Ramos (cell line): ENCODE results near the gene TTC32.

Source experiments
- in situ Hi-C: fragments of 300-500 bp; cut with MboI; formaldehyde crosslinking; loops from one replicate; pipeline ENCODE4 v1.14.3; 2022; ENCODE audit warnings: low sequenced_read_pairs; ENCODE audit not compliant: unreplicated experiment

TTC32 gene

DNA sequence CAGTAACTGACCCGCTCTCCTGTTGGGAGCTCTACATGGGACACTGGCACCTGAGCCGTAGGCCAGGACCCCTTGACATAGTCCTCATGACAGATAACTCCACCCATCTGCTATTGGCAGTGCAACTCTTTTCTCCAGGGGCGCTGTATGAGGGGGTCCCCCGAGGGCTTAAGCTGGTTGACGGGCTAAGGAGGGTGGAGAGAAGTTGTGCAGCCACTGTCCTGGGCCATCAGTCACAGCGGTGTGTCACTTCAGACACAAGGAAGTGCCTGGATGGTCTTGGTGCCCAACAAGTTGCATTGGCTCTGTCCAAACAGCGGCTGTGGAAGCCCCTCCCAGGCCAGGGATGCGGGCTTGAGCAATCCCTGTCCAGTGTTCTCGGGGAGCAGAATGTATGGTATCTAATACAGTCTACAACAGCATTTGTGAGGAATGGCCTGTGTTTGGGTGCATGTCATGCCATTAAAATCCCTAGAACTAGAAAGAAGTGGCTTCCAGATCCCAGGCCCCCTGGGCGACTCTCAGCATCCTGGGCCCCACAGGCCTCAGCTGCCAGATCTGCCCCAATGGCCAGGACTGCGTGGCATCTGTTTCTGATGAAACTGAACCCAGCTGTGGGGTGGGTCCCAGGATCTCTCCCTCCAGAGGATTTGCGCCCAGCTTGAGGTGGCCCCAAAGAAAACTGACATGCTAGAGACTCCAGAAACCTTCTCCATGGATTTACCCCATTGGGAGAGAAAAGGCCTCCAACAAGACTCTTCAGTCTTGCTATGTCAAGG lies 23.3 kb downstream of the TTC32 start:
- in situ Hi-C loops, result no loop called here

DNA sequence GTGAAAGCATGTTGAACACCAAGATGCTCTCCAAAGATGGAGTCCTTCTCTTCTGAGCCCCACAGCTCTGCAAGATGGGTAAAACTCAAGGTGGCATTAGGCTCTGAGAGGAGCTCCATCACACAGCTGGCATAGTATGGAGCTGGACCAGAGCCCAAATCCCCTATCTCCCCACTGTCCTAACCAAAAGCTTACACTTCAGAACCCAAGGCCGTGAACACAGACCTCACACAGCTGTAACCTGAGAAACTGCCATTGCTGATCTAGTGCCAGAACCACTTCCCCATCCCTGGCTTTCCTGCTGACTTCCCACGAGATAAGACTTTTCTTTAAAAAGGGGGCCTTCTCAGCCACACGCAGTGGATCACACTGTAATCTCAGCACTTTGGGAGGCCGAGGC lies 25.0 kb downstream of the TTC32 start:
- in situ Hi-C loops, result no loop called here

DNA sequence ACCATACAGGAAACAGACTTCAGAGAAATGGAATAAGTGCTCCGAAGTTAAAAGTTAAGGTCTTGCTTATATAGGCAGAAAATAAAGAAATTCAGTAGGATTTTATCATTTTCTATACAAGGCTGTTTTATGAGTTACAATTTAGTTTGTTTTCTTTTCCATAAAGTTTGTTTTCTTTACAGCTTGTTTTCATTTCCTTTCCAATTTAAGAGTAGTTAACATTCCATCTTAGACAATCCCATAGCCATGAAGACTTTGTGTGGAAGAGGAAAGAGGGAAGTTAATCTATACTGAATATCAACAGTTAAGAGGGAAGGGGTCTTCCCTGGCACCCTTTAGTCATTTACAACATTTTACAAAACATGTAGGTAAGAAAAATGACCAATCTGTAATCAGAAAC lies 26.5 kb downstream of the TTC32 start:
- in situ Hi-C loops, result no loop called here

DNA sequence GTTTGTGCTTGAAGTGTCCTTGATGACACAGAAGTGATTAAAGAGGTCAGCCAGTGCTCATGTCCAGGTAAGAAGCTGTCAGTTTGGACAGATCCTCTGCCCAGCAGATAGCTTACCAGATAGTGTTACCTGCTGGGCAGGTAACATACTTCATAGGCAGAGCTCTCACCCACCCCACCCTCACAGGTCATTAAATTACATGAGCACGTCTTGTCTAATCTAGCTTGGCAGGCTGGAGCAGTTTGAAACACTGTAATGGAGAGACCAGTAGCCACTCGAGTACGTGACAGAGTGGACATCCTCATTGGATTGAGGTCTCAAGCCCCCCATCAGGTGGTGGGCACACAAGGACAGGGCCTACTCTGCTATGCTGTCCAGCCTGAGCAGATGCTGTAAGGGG lies 27.1 kb downstream of the TTC32 start:
- in situ Hi-C loops, result loop anchor here (25.0 kb wide), 2 partner anchors 512 to 1137 kb away; partner anchors contain the start of gene OSR1

DNA sequence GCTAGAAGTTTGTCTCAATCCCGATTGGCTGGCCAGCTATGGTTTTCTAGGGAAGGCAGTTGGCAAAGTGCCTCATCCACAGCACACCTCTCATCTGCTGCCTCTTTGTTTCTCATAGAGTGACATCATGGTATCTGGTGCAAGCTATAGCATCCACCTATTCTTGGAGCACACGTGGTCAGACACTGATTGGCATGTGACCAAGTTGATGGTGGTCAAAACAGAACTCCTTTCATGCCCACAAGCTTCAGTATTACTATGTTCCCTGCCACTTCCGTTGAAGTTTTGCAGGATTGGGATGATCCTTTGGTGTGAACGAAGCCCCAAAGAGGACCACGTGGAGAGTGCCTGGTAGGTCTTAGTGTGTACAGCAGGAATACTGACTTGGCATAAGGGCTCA lies 28.8 kb downstream of the TTC32 start:
- in situ Hi-C loops, result loop anchor here (25.0 kb wide), 2 partner anchors 511 to 1136 kb away; partner anchors contain the start of gene OSR1

DNA sequence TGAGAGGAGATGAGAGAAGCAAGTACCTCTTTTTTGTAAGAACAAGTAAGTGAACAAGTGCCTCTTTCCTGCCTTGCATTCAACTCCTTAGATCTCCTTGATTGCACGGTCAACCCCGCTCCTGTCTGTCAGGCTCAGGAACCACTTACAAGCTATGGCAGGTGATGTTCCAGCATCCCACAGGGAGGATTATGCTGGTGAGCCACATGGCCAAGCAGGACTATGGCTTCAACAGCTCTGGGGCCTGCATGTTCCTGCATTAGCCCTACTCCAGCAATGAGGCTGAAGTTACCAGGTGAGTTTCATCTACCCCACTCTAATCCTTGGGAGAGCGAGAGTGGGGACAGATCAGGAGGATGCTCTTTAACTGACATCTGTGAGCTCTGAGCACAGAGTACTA lies 29.5 kb downstream of the TTC32 start:
- in situ Hi-C loops, result loop anchor here (25.0 kb wide), 2 partner anchors 510 to 1135 kb away; partner anchors contain the start of gene OSR1

DNA sequence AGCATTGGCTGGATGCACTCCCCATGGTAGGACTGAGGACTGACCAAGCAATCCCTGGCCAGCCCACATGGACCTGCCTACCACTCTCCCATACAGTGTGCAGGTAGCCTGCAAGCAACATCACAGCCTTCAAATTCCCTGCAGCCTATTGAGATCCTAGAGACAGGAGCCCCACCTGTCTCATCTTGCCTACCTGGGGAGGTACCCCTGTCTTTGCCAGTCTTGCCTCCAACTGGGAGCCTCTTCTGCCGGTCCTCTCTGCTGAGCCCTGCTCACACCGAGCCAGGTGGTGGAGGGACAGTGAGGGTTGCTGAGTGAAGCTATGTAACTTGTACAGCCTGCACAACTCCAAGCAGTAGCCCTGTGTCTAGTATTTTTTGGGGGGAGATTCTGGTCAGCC lies 29.9 kb downstream of the TTC32 start:
- in situ Hi-C loops, result loop anchor here (25.0 kb wide), 2 partner anchors 510 to 1135 kb away; partner anchors contain the start of gene OSR1

DNA sequence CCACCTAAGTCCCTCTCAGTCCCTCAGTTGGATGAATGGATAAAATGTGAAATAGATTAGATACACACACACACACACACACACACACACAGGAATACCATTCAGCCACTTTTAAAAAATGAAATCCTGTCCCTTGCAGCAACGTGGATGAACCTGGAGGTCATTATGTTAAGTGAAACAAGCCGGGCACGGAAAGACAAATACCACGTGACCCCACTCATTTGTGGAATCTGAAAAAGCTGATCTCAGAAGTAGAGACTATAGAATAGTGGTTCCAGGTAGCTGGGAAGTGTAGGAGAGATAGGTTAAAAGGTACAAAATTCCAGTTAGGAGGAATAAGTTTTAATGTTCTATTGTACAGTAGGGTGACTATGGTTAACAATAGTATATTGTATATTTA lies 31.0 kb downstream of the TTC32 start:
- in situ Hi-C loops, result loop anchor here (25.0 kb wide), 2 partner anchors 508 to 1133 kb away; partner anchors contain the start of gene OSR1

DNA sequence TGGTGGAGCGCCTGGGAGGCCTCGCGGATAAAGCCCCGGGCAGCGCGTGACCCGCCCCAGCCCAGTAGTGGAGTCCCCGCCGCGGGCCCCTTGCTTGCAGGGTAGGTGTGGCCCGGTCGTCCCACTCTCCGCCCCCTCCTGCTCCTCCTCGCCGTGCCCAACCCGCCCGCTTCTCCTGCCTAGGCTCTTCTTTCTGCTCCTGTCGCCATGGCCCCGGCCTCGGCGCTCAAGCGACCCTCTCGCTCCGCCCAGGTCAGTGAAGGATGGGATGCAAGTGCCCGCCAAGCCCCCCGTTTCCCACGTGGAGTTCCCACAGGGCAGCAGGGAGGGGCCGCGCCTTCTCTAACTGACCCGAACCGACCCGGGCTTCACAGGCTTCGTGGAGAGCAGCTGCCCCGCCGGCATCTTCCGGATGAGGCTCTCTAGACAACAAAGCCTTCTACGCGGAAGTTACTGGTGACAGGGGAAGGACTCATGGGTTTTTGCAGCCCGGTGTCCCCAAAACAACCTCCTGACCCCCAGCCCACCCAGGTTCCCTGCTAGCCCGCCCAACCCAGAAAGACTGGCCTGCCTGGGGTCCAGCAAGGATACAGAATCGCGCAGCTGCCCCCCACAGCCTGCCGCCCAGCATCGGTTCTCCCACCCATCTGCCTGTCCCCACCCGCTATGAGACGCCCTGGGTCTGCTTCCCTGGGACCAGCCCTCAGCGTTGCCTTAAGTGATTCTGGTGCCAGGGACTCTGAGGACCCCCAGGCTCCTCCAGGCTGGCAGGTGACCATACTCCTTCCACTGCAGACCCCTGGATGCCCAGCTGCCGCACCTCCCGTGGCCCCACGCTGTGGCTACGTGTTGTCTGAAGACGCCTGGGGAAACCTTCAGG lies 32.8 kb downstream of the TTC32 start:
- in situ Hi-C loops, result loop anchor here (10.0 to 25.0 kb wide), 3 partner anchors 507 to 1344 kb away; partner anchors contain the start of gene OSR1

DNA sequence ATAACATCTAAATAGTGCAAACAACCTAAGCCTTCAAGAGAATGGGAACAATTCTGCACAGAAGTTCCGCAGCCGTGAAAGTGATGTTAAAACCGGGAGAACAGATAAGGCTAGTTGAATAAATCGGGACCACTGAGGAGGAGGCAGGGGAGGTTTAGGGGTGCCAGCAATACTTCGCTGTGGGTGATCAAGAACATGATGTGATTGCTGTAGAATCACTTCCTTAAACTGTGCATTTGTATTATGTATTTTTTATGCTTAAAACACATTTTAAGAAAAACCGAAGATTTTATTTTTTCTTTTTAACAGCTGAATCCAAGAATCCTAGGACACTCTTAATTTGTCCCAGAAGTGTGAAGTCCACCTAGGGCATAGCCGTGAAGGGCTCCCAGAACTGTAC lies 33.6 kb downstream of the TTC32 start:
- in situ Hi-C loops, result loop anchor here (10.0 to 25.0 kb wide), 3 partner anchors 506 to 1343 kb away; partner anchors contain the start of gene OSR1

DNA sequence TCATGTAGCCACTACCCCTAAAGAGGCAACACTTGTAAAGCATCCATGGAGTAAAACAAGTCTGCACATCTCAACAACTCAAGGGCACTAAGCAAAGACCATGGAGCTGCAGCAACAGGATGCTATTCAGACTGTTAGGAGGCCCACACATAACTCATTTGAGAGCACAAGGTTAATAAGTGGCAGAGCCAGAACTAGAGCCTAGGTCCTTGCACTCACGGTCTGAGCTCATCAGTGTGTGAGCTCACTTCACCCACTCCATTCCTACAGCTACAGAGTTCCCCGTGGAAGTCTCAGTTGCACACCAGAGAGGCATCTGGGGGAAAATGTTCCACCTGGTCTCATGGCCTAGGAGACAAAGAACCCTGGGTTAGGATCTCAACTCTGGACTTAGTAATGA lies 35.0 kb downstream of the TTC32 start:
- in situ Hi-C loops, result loop anchor here (10.0 to 25.0 kb wide), 3 partner anchors 504 to 1342 kb away; partner anchors contain the start of gene OSR1

DNA sequence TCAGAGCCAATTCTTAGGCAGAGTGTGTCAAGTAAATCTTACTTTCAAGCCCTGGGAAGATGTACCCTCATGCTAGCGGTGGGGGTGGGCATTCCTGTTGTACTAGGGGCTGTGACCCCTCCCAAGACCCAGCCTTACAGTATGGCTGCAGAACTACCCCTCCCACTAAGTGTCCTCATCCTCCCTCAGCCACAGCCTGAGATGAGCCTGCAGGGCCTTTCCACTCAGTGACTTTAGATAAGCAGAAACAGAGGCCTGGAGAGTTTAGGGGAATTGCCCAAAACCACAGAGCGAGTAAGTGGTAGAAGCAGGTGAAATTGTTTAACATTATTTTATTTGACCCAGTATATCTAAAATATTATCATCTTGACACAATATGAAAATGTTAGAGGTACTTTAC lies 36.6 kb downstream of the TTC32 start:
- in situ Hi-C loops, result loop anchor here (10.0 to 25.0 kb wide), 3 partner anchors 503 to 1340 kb away; partner anchors contain the start of gene OSR1

DNA sequence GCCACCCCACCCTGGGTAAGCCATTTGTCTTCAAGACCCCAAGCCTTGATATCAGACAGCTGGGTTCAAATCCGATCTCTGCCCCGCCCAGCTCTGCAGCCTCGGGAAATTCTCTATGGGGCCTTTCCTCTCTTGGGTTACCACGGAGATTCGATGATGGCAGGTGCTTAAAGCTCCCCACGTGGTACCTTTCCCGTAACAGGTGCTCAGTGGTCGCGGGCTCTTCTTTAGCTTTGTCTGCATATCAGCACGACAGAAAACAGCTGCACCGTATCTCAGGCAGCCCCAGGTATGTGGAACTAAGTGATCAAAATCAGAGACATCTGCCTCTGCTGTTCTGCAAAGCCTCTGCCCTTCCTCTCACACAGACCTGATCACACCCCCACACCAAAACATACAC lies 37.4 kb downstream of the TTC32 start:
- in situ Hi-C loops, result loop anchor here (10.0 to 25.0 kb wide), 3 partner anchors 502 to 1340 kb away; partner anchors contain the start of gene OSR1

DNA sequence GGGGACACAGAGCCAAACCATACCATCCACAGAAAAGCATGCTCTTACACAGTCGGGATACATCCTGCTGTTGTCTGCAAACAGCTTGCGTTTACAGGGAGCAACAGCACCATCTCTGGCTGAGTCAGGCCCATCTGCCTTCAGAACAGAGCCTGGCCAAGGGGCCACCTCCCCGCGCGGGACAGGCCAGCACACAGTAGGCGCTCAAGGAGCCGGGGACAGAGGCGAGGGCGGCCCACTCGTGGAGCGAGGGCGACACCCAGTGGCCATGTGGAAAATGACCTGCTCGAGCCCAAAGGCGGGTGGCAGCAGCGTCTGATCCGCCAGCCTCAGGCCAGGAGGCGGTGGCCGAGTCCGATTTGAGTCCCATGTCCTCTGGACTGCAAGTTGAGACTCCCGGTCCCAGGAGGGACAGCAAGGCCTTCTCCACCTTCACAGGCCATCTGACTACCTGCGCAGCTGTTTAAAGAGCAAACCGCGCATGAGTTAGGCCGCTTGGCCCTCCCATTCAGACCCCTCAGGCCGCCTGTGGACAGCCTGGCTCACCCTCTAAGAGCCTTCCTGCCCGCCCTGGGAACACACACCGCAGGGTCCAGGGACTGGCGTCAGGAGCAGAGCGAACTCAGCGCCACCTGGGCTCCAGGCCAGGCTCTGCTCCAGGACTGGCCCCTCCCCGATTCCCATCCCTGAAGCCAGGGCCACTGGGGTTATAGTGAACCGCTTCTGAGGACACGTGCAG lies 38.3 kb downstream of the TTC32 start:
- in situ Hi-C loops, result loop anchor here (10.0 to 25.0 kb wide), 3 partner anchors 501 to 1339 kb away; partner anchors contain the start of gene OSR1

DNA sequence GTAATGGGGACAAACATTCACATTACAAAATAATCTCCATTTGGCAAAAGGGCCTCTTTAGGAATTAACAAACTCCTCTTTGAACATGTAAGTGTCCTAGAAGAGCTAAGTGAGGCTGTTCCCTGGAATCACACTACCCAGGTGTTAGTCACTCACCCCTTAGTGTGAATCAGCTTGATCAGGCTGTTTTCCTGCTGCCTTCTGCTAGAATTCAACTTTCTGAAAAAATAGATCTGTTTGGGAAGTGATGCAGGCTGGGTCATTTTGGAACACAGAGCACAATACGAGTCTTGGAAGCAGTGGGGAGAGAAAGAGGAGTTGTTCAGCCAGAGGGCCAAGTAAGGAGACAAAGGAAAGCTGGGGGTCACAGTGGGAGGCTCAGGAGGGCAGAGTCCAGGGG lies 40.0 kb downstream of the TTC32 start:
- in situ Hi-C loops, result loop anchor here (10.0 to 25.0 kb wide), 3 partner anchors 500 to 1337 kb away; partner anchors contain the start of gene OSR1

DNA sequence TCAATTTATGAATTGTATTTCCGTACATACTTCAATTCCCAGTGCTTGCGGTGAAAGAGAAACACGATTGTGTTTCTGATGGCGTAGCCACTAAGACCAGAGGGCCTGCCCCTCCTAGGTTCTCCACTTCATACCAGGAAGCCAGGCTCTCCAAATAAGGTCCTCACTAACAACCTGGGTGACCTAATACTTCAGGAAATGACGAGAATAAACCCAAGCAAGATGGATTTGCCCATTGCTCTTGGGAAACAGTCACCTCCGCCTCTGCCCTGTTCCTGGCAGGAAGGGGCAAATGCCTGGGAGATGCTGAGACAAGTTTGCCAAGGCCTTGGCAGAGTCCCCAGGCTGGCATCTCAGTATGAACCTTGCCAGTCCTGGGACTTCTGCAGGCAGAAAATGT lies 41.8 kb downstream of the TTC32 start:
- in situ Hi-C loops, result loop anchor here (10.0 to 25.0 kb wide), 3 partner anchors 498 to 1335 kb away; partner anchors contain the start of gene OSR1

DNA sequence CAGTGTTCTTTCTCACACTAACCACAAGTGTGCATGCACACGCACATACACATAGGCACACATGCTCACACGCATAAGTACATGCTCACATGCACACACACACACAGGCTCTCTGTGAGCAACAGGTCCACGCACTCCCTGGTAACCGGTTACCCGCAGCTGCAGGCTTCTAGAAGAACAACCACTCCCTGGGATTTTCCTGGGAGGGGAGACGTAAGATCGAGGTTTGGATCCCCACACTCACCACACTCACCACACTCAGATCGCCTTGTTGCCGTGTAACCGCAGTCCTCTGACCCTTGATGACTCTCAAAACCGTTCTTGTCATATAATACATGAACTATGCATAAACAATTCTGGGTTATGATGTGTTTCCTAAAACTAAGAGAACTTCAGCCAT lies 42.2 kb downstream of the TTC32 start:
- in situ Hi-C loops, result loop anchor here (25.0 kb wide), 2 partner anchors 497 to 1122 kb away; partner anchors contain the start of gene OSR1

DNA sequence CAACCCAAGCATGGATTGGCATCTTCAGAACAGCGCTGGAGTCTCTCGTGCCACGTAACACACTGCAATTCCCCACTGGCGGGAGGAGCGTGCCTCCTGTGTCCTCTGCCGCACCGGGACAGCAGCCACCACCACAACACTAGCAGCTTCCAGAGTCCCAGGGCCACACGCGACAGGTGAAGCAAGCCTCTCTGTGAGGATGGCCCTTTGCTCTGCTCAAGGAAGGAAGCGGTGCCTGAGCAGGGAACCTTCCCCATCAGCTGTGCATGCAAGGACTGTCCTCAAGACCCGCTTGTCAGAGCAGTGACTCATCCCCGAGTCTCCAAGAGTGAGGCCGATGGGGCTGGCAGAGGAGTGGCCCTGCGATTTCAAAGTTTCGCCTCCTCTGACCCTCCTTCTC lies 44.0 kb downstream of the TTC32 start:
- in situ Hi-C loops, result loop anchor here (25.0 kb wide), 2 partner anchors 496 to 1121 kb away; partner anchors contain the start of gene OSR1

DNA sequence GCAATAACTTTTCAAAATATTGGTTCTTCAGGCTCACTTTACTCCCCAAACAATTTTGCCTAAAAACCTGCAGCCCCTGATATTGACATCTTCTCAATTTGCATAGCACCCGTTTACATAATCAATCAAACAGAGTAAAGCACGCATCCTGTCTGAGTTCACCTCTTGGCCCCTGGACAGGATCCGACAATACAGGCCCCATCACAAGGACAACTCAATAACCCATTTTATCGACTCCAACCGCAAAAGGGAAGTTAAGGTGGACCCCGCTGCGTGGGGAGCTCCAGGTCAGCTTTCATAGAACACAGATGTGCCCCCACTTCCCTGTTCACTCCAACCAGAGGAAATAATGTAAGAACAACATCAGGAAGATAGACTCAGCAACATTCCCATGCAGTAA lies 44.7 kb downstream of the TTC32 start:
- in situ Hi-C loops, result loop anchor here (25.0 kb wide), 2 partner anchors 495 to 1120 kb away; partner anchors contain the start of gene OSR1
